Progenitor cell of endocrine pancreas (in vitro differentiated cells): ENCODE results near the gene CDKL5. TPM values are rescaled to one million over a fixed set of nuclear protein-coding genes. Genes with fewer than 3 reads are reported as not detected.

Experiments
- DNase-seq: peaks from one replicate; pipeline ENCODE4 v3.0.0; 2021; ENCODE audit warnings: low spot score; ENCODE audit not compliant: unreplicated experiment
- H3K27ac Mint-ChIP-seq: 2 replicates; pipeline ENCODE4 v1.8.0; 2021; ENCODE audit warnings: mild to moderate bottlenecking, moderate library complexity, mixed read lengths
- H3K27me3 Mint-ChIP-seq: 2 replicates; pipeline ENCODE4 v1.8.0; 2021; ENCODE audit warnings: mixed read lengths
- H3K36me3 Mint-ChIP-seq: 2 replicates; pipeline ENCODE4 v1.8.0; 2022; ENCODE audit warnings: mixed read lengths; ENCODE audit not compliant: insufficient read depth
- H3K4me1 Mint-ChIP-seq: 2 replicates; pipeline ENCODE4 v1.8.0; 2021; ENCODE audit warnings: low read depth, mixed read lengths
- H3K4me3 Mint-ChIP-seq: 2 replicates; pipeline ENCODE4 v1.8.0; 2021; ENCODE audit warnings: low read depth, mild to moderate bottlenecking, moderate library complexity, mixed read lengths
- H3K9me3 Mint-ChIP-seq: 2 replicates; pipeline ENCODE4 v1.8.0; 2021; ENCODE audit warnings: low read depth, mixed read lengths
- CTCF ChIP-seq: fragments of 200-600 bp; sonication (generic); IDR thresholded peaks from one replicate; pipeline ENCODE4 v1.5.0; 2021; ENCODE audit warnings: antibody characterized with exemption, mild to moderate bottlenecking; ENCODE audit not compliant: unreplicated experiment
- total RNA-seq: library from RNA; stranded (reverse); gene quantifications from 2 replicates; pipeline ENCODE4 v1.2.1, GENCODE V29; 2021

The CDKL5 gene
- total RNA-seq, 1 donor from 2014 or later = 21.9 TPM

GRCh38 chrX:18692541-18692940 lies 267.1 kb downstream of the CDKL5 start:
- DNase-seq = no peak
- Mint-ChIP-seq H3K4me1 (peaks cover 9% of the 10 kb centered on the region), H3K36me3 (peaks cover 2% of the 10 kb centered on the region), H3K27ac (no peak overlapping the region), H3K27me3 (no peaks in the 10 kb centered on the region), H3K4me3 (no peak overlapping the region), H3K9me3 (peaks cover 48% of the 10 kb centered on the region)
- TF ChIP-seq CTCF = no peak

- peaks cover 2% of the 10 kb centered on the region for H3K36me3 Mint-ChIP-seq
- peaks cover 9% of the 10 kb centered on the region for H3K4me1 Mint-ChIP-seq
- no peak overlapping the region for H3K27ac Mint-ChIP-seq
- no peak for DNase-seq
- peaks cover 34% of the 10 kb centered on the region for H3K9me3 Mint-ChIP-seq
- H3K4me3 Mint-ChIP-seq = no peak overlapping the region
- TF ChIP-seq CTCF = no peak
- H3K27me3 Mint-ChIP-seq = no peaks in the 10 kb centered on the region
Measured at GRCh38 chrX:18696653-18697052, 271.2 kb downstream of the CDKL5 start.

DNA sequence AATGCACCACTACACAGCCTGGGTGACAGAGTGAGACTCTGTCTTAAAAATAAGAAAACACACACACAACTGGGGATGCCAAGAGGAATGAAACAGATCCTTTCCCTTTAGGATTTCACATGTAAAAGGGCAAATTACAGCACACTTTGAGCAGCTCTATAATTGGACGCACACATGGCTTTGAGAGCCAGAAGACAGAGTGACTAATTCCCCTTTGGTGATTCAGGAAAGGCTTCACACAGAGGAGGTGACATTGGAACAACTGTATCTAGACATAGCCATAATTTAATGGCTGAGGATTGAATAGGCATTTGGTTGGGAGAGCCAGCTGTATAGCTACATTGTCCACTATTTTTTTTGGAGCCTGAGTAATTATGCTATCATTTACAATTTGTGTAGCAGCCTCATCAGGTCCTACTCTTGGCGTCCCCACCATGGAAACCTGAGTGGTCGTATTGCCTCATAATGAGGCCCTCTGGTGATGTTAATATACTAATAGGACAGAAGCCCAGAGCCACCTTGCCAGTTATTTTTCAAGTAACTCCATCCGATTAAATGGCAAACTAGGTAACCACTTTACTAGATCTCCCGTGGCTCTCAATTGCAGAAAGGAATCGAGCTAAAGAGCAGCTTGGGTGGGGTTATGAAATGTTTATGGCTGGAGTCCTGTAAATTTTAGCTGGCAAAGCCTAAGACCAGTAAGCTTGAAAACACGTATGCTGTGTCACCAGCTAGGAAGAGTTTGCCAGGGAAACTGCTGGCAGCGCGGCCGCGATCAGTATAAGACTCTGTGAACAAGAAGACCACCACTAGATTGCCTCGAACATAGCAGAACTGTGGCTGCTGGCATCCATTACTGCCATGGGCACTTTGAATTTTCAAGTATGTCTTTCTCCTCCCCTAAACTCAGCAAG lies 273.6 kb downstream of the CDKL5 start:
- no peak overlapping the region for H3K4me3 Mint-ChIP-seq
- no peaks in the 10 kb centered on the region for H3K27me3 Mint-ChIP-seq
- H3K9me3 Mint-ChIP-seq = peaks cover 19% of the 10 kb centered on the region
- H3K36me3 Mint-ChIP-seq = peaks cover under 1% of the 10 kb centered on the region
- peaks cover 4% of the 10 kb centered on the region for H3K4me1 Mint-ChIP-seq
- TF ChIP-seq CTCF = no peak
- H3K27ac Mint-ChIP-seq = no peak overlapping the region
- DNase-seq = no peak

GRCh38 chrX:18701621-18702361 lies 276.4 kb downstream of the CDKL5 start:
- Mint-ChIP-seq H3K4me1 (peaks cover 4% of the 10 kb centered on the region), H3K4me3 (no peak overlapping the region), H3K27ac (no peak overlapping the region), H3K9me3 (peaks cover 8% of the 10 kb centered on the region), H3K36me3 (no peaks in the 10 kb centered on the region), H3K27me3 (no peaks in the 10 kb centered on the region)
- no peak for TF ChIP-seq CTCF
- DNase-seq = no peak

GRCh38 chrX:18702362-18703195 lies 277.2 kb downstream of the CDKL5 start:
- TF ChIP-seq CTCF = no peak
- no peaks in the 10 kb centered on the region for H3K36me3 Mint-ChIP-seq
- no peaks in the 10 kb centered on the region for H3K27me3 Mint-ChIP-seq
- H3K4me3 Mint-ChIP-seq = no peak overlapping the region
- peaks cover 4% of the 10 kb centered on the region for H3K4me1 Mint-ChIP-seq
- peaks cover 2% of the 10 kb centered on the region for H3K9me3 Mint-ChIP-seq
- DNase-seq = no peak
- no peak overlapping the region for H3K27ac Mint-ChIP-seq
